Measurements from ENCODE around the gene HDAC1.

The HDAC1 gene

DNA sequence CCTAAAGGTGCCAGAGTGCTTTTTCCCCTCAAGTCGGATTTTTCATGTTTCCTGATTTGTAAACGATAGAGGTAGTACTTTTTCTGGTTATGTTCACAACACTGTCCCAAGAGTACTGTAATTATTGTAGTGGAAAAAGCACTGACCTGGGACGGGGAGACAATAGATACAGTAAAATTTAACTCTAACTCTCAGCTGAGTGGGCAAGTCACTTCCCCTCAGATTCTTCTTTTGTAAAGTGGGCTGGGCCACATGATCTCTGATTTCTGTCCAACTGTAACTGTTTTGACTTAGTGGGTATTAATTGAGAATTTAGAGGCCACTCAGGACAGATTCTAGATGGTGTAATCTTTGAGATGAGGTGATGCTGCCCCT, 25.0 kb downstream of the HDAC1 start:
- no peak for DNase-seq
- in situ Hi-C loops (cut with MboI; ENCODE audit: low pct_unique_long_range_greater_than_20kb, low sequenced_read_pairs) = no loop called here

DNA sequence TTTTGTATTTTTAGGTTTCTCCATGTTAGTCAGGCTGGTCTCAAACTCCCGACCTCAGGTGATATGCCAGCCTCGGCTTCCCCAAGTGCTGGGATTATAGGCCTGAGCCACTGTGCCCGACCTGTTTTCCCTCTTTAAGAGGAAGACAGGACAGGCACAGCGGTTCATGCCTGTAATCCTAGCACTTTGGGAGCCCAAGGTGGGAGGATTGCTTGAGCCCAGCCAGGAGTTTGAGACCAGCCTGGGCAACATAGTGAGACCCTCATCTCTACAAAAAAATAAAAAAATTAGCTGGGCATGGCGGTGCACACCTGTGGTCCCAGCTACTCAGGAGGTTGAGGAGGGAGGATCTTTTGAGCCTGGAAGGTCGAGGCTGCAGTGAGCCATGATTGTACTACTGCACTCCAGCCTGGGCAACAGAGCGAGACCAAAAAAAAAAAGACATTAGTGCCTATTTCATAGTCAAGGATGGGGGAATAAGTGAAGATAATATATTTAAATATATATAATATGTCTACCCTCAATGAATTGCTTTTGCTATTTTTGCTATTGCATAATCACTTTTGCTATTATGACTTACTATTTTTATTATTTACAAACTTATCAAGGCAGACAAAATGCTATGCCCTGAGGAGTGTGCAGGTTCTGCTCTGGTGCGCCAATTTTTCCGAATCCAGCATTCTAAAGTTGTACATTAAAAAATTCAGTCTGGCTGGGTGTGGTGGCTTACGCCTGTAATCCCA, 26.4 kb downstream of the HDAC1 start:
- no peak for DNase-seq
- in situ Hi-C loops (cut with MboI; ENCODE audit: low pct_unique_long_range_greater_than_20kb, low sequenced_read_pairs) = no loop called here

DNA sequence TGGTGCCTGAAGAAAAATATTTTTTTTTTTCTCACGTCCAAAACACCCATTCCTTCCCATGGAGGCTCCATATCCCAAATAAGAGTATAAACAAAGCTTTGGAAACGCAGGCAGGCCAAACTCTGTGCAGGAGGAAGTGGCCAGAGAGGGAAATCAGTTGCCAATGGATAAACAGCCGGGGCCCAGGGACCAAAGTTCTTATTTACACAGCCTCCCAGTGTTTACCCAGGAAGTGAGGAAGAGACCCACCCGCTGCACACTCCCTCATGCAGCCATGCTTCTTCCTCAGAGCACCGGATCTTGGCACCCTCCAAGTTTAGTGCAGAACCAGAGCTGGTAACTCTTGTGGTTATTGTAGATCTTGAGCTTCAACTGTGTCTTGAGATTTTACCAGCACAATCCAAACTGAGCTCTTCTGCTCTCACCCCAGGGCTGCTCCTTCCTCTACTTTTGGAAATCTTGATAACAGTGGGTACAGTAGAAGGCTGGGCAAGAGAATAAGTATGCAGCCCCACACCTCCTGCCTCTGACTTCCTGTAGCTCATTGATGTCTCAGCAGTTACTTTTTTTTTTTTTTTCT, 29.9 kb downstream of the HDAC1 start:
- in situ Hi-C loops (cut with MboI; ENCODE audit: low pct_unique_long_range_greater_than_20kb, low sequenced_read_pairs) = no loop called here
- DNase-seq = no peak

DNA sequence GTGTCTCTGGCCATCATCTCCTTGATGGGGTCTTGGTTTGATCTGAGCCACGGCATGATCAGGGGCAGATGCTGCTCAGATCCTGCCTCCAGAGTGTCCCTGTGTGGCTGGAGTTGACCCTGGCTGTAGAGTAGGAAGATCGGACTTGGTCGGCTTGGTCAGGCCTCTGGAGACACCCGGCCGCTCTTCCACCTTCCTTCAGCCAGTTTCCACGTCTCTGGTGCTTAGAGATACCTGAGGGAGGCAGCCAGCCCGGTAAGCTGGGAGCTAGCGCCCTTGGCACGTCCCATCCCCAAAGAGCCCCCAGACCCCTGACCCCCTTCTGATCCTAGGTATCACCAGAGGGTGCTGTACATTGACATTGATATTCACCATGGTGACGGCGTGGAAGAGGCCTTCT, 35.3 kb downstream of the HDAC1 start:
- no peak for DNase-seq
- in situ Hi-C loops (cut with MboI; ENCODE audit: low pct_unique_long_range_greater_than_20kb, low sequenced_read_pairs) = no loop called here

DNA sequence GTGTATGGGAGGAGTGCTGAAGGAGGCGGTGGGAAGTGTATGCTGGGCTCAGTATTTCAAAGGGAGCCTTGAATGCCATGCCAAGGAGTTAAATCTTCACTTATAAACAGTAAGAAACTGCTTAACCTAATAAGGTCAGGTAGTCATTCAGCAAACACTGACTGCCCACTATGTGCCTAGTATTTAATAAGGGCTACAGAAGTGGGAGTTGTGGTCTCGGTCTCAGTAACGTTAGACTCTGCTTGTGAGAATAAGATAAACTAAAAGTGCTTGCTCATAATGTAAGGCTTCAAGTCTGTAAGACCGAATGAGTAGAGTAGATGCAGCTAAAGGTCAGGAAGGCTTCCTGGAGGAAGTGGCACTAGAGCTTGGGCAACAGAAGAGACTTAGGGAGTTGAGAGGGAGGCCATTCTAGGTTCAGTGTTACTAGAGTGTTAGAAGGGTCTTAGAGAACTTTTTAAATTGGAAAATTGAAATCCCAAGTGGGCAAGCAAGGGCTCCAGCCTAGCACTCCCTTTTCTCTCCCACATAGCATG, 38.1 kb downstream of the HDAC1 start:
- no peak for DNase-seq
- in situ Hi-C loops (cut with MboI; ENCODE audit: low pct_unique_long_range_greater_than_20kb, low sequenced_read_pairs) = no loop called here

DNA sequence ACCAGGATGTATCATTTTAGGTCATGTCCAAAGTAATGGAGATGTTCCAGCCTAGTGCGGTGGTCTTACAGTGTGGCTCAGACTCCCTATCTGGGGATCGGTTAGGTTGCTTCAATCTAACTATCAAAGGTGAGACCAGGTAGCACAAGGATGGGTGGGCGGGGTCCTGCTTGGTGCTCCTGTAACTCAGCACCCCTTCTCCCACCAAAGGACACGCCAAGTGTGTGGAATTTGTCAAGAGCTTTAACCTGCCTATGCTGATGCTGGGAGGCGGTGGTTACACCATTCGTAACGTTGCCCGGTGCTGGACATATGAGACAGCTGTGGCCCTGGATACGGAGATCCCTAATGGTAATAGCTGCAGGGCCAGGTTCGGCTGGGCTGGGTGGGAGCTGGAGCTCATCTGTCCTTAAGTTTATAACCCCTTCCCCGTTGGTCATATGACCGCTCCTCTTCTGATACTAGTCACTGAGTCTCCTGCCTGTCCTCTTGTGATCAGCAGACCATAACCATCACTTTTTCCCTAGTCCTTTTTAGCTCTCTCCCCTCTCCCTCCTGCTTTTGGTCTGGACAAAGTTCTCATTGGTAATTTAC, 38.8 kb downstream of the HDAC1 start:
- in situ Hi-C loops (cut with MboI; ENCODE audit: low pct_unique_long_range_greater_than_20kb, low sequenced_read_pairs) = no loop called here
- DNase-seq = no peak

DNA sequence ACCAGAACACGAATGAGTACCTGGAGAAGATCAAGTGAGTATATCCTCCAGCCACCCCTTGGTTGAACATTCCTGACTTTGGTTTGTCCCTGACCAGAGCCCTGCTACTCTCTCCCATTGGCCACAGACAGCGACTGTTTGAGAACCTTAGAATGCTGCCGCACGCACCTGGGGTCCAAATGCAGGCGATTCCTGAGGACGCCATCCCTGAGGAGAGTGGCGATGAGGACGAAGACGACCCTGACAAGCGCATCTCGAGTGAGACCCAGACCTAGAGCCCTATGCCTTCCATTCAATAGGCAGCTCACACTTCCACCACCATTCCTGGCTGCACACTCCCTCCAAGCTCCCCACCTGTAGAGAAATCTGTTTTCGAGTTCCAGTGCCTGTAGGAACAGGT, 39.7 kb downstream of the HDAC1 start:
- in situ Hi-C loops (cut with MboI; ENCODE audit: low pct_unique_long_range_greater_than_20kb, low sequenced_read_pairs) = no loop called here
- DNase-seq = no peak

DNA sequence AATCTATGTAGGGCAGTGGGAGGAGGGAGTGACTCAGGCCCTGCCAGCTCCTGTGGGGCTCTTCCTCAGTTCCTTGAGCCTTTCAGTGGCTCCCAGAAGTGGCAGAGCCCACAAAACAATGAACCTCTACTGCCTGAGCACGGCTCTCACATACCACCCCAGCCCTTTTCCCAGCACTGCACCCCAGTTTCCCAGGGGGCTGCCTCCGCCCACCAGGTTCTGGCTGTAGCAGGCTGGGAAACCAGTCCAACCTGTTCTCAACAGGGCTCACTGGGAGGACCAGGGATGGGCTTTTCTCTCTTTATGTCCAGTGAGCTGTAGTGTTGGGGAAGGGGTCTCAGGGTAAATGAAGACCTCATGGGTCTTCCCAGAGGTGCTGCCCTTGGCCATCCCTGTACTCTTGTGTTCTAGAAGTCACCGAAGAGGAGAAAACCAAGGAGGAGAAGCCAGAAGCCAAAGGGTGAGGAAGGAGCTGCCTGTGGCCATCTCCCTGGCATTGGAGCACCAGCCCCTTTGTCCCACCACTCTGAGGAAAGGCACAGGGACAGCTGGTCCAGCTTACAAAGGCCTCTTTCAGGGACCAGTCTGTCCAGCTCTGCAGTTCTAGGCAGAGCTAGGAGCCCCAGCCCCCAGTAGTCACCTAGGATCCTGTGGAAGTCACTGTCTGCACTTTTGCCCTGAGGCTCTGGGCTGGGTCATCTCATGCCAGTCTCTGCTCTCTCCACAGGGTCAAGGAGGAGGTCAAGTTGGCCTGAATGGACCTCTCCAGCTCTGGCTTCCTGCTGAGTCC, 40.6 kb downstream of the HDAC1 start:
- in situ Hi-C loops (cut with MboI; ENCODE audit: low pct_unique_long_range_greater_than_20kb, low sequenced_read_pairs) = no loop called here
- no peak for DNase-seq

DNA sequence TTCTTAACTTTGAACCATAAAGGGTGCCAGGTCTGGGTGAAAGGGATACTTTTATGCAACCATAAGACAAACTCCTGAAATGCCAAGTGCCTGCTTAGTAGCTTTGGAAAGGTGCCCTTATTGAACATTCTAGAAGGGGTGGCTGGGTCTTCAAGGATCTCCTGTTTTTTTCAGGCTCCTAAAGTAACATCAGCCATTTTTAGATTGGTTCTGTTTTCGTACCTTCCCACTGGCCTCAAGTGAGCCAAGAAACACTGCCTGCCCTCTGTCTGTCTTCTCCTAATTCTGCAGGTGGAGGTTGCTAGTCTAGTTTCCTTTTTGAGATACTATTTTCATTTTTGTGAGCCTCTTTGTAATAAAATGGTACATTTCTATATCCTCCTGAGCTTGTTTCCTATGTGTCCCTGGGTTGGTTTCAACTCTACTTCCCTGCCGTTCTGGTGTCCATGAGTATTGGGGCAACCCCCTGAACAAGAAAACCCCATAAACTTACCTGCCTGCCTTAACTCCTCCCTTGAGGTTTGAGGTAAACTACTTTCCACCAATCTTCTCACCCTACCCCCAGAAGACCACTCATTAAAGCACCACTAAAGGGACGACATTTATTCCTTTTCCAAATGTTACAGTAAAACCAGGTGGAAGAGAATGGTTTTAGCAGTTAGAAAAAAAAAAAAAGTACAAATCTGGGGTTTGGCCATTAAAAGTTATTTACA, 41.5 kb downstream of the HDAC1 start:
- in situ Hi-C loops (cut with MboI; ENCODE audit: low pct_unique_long_range_greater_than_20kb, low sequenced_read_pairs) = no loop called here
- DNase-seq = no peak

DNA sequence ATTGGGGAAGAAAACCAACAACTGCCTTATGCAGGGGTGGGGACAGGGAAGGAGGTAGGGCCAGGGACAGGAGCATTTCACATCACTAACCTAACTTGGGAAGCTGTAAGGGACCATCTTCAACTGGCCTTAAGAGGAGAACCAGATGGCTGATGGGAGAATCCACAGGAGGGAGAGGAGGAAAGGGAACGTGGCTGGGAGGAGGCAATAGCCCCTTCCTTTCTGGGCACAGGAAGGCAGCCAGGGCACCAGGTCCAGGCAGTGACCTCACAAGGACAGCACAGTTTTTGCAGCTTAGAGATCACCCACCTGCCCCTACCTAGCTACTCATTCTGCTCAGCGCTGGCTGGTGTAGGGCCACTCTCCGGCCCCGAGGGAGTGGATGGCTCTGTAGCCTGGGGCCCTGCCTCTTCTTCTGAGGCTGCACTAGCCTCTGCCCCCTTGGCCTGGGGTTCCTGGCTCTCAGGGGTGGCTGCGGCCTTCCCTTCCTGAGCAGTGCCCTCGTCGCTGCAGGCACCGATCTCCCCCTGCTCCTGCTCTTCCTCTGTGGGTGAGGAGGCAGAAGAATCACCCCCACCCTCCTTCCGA, 42.5 kb downstream of the HDAC1 start:
- in situ Hi-C loops (cut with MboI; ENCODE audit: low pct_unique_long_range_greater_than_20kb, low sequenced_read_pairs) = no loop called here
- no peak for DNase-seq

DNA sequence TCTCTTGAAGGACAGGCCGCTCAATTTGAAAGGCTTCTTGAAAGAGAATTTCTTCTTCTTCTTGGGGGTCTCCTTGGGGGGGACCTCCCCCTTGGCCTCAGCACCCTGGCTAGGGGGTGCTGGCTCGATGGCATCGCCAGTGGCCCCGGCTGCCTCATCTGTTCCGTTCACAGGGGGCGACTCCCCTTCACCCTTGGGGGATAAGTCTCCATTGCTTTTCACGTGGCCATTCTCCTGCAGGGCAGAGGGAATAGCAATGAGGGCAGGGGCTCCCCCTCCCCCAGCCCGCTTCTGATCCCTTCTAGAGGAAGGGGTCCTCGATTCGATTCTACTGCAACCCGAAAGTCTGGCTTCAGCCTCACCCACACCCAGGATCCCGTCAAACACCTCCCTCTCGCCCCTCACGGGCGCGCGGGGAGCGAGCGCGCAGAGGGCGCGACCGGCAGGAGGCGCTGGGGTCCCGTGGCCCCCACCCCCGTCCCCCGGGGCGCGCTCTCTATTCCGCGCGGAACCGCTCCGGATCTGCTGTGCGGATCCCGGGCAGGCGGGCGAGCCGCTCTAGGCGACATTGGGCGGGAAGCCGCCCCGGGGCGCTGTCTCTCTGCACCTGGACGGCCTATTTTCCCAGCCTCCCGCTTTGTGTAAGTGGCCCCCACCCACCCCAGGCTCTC, 43.1 kb downstream of the HDAC1 start:
- in situ Hi-C loops (cut with MboI; ENCODE audit: low pct_unique_long_range_greater_than_20kb, low sequenced_read_pairs) = no loop called here
- peak; percentile 70 for DNase-seq

DNA sequence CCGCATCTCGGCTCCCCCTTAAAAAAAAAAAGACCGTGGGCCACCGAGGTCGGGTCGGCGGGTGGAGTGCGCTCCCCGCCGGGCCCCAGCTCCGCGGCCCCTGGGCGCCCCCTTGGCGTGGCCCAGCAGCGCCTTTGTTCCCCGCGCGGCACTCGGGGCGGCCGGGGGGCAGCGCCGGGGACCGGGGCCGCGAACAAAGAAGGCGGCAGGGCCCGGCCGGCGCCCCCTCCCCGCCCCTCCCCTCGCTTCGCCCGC, 43.6 kb downstream of the HDAC1 start:
- in situ Hi-C loops (cut with MboI; ENCODE audit: low pct_unique_long_range_greater_than_20kb, low sequenced_read_pairs) = no loop called here

DNA sequence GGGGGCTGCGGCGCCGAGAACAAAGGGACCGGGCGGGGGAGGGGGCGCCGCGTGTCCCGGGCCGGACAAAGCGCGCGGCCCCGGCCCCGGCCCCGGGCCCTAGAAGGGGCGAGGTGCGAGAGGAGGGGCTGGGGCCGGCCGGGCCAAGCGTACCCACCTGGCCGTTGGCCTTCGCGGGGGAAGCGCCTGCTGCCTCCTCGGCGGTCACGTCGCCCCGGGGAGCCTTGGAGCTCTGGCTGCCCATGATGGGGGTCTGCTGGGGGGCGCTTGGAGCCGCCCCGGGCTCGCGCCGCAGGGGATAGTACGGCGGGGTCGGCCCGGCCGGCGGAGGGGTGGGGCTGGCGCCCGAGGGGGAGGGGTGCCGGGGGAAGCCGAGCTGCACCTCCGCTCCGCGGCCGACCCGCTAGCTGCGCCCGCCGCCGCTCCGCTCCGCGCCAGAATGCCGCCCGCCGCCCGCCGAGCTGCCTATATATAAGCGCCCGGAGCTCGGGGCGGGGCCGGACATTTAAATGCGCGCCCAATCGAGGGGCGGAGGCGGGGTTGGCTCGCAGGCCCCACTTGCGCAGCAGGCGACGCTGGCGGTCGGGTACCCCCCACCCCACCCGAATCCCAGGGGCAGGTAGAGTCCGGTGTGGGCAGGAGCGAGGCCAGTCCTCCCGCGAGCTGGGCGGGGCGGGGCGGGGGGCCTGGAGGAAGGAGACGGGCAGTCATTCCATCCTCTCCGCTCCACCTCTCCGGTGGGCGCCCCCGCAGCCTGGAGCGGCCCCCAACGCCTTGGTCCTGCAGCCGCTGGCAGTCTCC, 44.1 kb downstream of the HDAC1 start, which contains the start of gene MARCKSL1:
Gene MARCKSL1 (minus strand): TSS at position 444 of the 801 bp plus-strand sequence. CDS start 200 bp downstream, at position 244.
- in situ Hi-C loops (cut with MboI; ENCODE audit: low pct_unique_long_range_greater_than_20kb, low sequenced_read_pairs) = no loop called here
- DNase-seq = peak; percentile 80

More for the DNA sequence above, 43.6 kb downstream of the HDAC1 start:
- DNase-seq = no peak

DNA sequence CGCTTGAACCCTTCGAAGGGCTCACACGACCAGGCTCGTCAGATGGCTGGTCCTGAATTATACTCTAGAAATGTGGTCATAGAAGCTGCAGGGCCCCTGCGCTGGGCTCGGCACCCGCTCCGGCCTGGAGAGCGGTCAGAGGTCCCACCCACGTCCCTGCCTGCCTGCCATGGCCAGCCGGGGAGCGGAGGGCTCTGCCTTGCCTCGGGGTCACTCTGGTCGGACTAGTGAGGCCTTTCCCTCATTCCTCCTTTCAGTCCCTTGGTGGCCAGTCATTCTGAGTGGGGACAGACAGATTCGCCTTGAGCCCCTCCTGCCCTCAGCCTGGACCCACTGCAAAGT, 44.7 kb downstream of the HDAC1 start:
- no peak for DNase-seq
- in situ Hi-C loops (cut with MboI; ENCODE audit: low pct_unique_long_range_greater_than_20kb, low sequenced_read_pairs) = no loop called here

DNA sequence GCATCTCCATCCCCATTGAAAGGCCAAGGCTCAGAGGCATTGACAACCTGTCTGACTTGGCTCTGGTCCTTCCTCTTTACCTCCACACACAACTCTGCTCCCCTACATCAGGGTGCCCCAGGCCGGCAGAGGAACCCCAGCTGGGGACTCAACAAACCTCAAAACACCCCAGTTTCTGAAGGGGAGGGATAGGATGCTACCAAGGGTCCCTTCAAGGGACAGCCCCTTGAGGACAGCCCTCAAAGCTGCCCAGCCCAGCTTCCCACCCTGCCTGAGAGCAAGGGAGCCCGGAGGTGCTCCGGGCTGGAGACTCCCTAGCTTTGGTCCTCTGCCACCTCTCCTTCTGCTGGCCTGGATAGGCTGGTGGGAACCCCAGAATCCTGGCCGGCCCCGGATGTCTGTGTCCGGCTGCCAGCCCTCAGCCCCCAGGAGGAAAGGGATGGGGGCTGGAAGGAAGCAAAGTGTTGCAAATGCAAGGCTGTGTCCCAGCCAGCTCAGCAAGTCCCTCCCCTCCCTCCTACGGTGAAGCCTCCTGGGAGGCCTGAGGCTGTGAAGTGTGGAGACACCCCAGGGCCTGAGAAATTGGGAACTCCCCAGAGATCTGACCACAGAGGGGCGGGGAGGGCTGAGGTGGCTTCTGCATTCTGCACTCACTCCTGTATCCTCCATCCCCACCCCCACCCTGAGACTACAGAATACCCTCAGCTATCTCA, 45.2 kb downstream of the HDAC1 start:
- in situ Hi-C loops (cut with MboI; ENCODE audit: low pct_unique_long_range_greater_than_20kb, low sequenced_read_pairs) = no loop called here
- peak; percentile 86 for DNase-seq

DNA sequence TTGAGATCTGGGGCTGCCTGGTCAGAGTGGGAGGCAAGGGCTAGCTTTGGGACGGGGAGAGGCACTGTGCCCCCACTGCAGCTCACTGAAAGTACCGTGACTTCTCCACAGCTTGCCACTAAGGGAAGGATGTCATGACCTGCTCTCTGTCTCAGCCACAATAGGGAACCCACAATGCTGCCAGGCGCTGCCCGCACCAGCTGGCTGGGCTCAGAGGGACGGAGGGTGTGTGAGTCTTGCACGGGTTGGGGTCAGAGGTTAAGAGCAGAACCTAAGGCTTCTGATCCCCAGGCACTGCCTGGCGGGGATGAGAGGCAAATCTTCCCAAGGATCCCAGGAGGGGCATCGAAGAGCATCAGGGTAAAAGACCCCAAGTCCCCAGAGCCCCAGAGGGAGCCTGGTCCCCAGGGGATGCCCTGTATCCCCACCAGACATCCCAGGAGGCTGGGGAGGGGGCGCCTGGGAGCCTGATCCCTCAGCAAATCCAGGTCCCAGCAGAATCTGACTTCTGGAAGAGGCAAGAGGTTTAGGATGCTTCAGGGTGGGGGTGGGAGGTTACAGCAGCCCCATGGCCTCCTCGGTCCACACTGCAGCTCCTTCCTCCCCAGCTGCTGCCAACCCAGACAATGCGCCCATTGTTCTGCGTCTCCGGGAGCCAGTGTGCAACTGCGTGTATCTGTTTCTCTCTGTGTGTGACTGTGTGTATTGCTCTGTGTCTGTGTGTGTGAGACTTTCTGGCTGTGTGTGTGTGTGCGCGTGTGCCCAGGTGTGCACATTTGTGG, 46.2 kb downstream of the HDAC1 start:
- in situ Hi-C loops (cut with MboI; ENCODE audit: low pct_unique_long_range_greater_than_20kb, low sequenced_read_pairs) = no loop called here
- no peak for DNase-seq

Data from KBM-7 (cell line).